Measurements from ENCODE around the gene HDAC10.
"Not testable (repeated sequence)": the region's sequence is repeated elsewhere in the genome, so short reads cannot be mapped to it uniquely, and the experiment has no call there.

Gene HDAC10

DNA sequence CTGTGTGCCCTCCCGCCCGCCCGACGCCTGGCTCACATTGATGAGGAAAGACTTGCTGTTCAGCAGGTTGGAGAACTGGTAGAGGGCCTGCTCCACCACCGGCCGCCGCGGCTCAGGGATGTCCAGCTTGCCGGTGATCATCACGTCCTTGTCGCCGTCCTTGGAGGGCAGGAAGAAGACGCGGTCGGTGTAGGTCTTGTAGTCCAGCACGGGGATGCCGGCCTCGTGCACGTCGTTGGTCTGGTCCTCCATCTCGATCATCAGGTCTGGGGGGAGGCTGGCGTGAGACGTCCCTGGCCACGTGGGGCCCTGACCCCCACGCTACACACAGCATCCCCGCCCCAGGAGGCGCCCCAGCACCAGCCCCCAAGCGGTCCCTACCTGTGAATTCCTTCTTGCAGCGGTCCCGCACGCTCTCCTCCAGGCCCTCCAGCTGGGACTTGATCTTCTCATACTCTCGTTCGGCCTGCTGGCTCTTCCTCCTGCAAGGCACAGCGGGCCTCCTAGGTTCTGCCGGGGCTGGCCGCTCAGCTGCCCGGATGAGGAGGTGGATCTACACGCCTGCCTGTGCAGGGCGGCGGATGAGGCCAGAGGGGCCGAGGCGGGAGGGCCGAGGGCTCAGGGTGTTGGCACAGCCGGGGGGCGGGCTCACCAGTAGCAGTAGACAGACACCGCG lies 29.8 kb upstream of the HDAC10 start:
- Histone ChIP-seq H3K27me3 (ENCODE audit: low read depth) (no peaks in the 10 kb centered on the region), H3K9me3 (no peaks in the 10 kb centered on the region), H3K36me3 (replicated peaks) (peaks cover 52% of the 10 kb centered on the region), H3K4me3 (no peak overlapping the region), H3K4me1 (no peaks in the 10 kb centered on the region)
- no peak for DNase-seq (ENCODE audit: low spot score in 2 of 2)
- in situ Hi-C loops (cut with MboI; ENCODE audit: low sequenced_read_pairs), result no loop called here

DNA sequence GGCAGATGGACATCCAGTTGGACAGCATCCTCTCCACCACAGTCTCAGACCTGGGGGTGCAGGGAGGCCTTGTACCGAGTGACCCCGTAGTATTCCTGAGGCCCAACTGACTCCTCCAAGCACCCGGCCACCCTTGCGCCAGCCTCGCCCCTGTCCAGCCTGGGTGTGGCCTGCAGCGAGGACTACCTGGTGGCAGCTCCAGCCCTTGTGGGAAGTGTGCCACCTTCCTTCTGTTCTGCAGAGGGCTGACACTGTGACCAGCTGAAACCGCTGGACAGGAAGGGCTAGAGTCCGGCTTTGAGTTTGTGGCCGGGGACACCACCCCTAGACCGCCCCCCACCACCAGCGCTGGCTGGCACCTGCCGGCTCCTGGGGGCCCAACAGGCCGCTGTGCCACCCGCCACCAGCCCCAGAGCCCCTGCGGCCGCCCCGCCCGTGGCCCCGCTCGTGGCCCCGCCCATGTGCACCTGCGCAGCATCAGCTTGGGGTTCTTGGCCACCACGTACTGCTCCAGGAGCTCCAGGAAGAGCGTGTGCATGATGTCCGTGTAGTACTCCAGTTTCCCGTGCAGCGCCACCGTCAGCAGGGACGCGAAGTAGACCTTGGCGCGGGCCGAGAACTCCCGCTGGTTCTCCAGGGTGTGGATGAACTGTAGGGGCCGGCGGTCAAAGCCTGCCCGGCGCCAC lies 29.1 kb upstream of the HDAC10 start:
- Histone ChIP-seq H3K9me3 (no peaks in the 10 kb centered on the region), H3K4me1 (no peaks in the 10 kb centered on the region), H3K4me3 (no peak overlapping the region), H3K27me3 (ENCODE audit: low read depth) (no peaks in the 10 kb centered on the region), H3K36me3 (replicated peaks) (peaks cover 59% of the 10 kb centered on the region)
- in situ Hi-C loops (cut with MboI; ENCODE audit: low sequenced_read_pairs), result no loop called here
- no peak for DNase-seq (ENCODE audit: low spot score in 2 of 2)

DNA sequence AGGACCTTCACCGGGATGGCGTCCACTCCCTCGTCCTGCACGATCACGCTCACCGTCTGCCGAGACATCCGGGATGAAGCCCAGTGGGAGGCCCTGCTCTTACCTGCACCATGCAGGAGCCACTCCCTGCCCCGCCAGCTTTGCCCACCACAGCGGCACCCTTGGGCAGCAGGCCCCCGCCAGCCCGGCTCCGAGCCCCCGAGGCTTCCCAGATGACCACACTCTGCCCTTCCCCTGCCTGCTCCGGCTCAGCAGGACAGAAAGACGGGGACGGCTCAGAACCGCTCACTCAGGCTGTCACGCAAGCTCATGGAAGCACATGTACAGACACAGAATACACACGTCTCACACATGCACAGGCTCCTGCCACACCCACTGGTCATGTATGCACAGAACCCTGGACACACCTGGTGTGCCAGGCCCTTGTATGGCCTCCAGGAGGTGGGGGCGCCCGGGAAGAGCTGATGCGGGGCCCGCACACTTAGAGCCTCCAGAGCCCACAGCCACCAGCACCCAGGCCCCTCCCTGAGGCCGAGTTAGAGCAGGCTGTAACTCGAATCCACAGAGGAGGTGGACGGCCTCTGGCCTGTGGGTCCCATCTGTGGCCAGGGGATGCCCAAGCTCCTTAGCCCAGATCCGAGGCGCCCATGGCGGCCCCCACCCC lies 28.0 kb upstream of the HDAC10 start:
- in situ Hi-C loops (cut with MboI; ENCODE audit: low sequenced_read_pairs), result loop anchor here (10.0 kb wide), 1 partner anchor 46 kb away; the partner anchor contains the start of gene DENND6B

DNA sequence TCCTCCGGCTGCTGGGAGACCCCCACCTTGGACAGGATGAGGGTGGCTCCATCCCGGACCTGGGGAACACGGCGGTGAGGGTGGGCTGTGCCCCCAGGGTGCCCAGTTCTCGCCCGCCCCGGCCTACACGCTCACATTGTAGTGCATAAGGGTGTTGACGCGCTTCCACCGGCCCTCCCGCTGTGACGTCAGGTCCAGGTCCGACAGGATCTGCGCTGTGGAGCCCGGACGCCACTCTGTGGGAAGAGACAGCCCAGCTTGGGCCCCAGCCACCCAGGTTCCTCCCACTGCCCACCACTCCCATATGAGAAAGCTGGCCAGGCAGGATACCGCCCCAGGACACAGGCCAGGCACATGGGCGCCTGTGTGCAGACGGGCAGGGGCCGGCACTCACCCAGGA lies 27.4 kb upstream of the HDAC10 start:
- in situ Hi-C loops (cut with MboI; ENCODE audit: low sequenced_read_pairs), result loop anchor here (10.0 kb wide), 1 partner anchor 46 kb away; the partner anchor contains the start of gene DENND6B
- no peaks in the 10 kb centered on the region for H3K27me3 ChIP-seq (ENCODE audit: low read depth)
- DNase-seq (ENCODE audit: low spot score in 2 of 2), result no peak
- peaks cover 63% of the 10 kb centered on the region for H3K36me3 ChIP-seq (replicated peaks)
- H3K4me1 ChIP-seq, result no peaks in the 10 kb centered on the region
- no peak overlapping the region for H3K4me3 ChIP-seq
- H3K9me3 ChIP-seq, result no peaks in the 10 kb centered on the region

More for the DNA sequence above, 28.0 kb upstream of the HDAC10 start:
- Histone ChIP-seq H3K4me1 (no peaks in the 10 kb centered on the region), H3K4me3 (no peak overlapping the region), H3K27me3 (ENCODE audit: low read depth) (no peaks in the 10 kb centered on the region), H3K36me3 (replicated peaks) (peaks cover 63% of the 10 kb centered on the region), H3K9me3 (no peaks in the 10 kb centered on the region)
- no peak for DNase-seq (ENCODE audit: low spot score in 2 of 2)

DNA sequence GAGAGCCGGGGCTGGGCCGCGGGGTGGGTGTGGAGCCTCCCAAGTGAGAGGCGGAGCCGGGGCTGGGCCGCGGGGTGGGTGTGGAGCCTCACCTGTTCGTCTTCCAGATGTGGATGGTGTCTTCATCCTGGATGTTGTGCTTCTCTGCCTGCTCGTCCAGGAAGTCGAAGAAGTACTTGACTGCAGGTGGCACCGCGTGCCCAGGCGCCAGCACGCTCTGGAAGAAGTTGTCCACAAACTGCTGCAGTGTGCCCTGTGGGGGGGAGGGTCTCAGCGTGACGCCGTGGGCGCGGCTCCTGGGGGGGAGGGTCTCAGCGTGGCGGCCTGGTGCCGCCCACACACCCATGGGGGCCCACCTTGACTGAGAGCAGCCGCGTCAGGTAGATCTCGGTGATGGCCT lies 26.7 kb upstream of the HDAC10 start:
- H3K9me3 ChIP-seq, result no peaks in the 10 kb centered on the region
- in situ Hi-C loops (cut with MboI; ENCODE audit: low sequenced_read_pairs), result loop anchor here (10.0 kb wide), 1 partner anchor 47 kb away; the partner anchor contains the start of gene DENND6B
- no peaks in the 10 kb centered on the region for H3K4me1 ChIP-seq
- no peak for DNase-seq (ENCODE audit: low spot score in 2 of 2)
- H3K4me3 ChIP-seq, result no peak overlapping the region
- H3K36me3 ChIP-seq (replicated peaks), result peaks cover 59% of the 10 kb centered on the region
- H3K27me3 ChIP-seq (ENCODE audit: low read depth), result no peaks in the 10 kb centered on the region

DNA sequence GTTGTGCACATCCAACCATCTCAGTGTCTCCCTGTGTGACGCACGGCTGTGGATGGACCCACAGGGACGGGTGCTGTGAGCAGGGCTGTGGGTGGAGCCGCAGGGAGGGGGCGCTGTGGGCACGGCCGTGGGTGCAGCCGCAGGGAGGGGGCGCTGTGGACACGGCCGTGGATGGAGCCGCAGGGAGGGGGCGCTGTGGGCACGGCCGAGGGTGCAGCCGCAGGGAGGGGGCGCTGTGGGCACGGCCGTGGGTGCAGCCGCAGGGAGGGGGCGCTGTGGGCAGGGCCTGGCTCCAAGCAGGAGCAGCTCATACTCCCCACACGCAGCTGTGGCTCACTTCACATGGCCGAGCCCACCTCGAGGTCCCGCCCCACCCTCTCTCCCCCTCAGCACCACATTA lies 25.1 kb upstream of the HDAC10 start:
- Histone ChIP-seq H3K27me3 (ENCODE audit: low read depth) (no peaks in the 10 kb centered on the region), H3K9me3 (no peaks in the 10 kb centered on the region), H3K4me3 (no peak overlapping the region), H3K36me3 (replicated peaks) (peaks cover 48% of the 10 kb centered on the region), H3K4me1 (peaks cover 4% of the 10 kb centered on the region)
- in situ Hi-C loops (cut with MboI; ENCODE audit: low sequenced_read_pairs), result loop anchor here (10.0 kb wide), 1 partner anchor 49 kb away; the partner anchor contains the start of gene DENND6B
- peak in 1 of 2 experiments; percentile 50 for DNase-seq (ENCODE audit: low spot score in 2 of 2)

DNA sequence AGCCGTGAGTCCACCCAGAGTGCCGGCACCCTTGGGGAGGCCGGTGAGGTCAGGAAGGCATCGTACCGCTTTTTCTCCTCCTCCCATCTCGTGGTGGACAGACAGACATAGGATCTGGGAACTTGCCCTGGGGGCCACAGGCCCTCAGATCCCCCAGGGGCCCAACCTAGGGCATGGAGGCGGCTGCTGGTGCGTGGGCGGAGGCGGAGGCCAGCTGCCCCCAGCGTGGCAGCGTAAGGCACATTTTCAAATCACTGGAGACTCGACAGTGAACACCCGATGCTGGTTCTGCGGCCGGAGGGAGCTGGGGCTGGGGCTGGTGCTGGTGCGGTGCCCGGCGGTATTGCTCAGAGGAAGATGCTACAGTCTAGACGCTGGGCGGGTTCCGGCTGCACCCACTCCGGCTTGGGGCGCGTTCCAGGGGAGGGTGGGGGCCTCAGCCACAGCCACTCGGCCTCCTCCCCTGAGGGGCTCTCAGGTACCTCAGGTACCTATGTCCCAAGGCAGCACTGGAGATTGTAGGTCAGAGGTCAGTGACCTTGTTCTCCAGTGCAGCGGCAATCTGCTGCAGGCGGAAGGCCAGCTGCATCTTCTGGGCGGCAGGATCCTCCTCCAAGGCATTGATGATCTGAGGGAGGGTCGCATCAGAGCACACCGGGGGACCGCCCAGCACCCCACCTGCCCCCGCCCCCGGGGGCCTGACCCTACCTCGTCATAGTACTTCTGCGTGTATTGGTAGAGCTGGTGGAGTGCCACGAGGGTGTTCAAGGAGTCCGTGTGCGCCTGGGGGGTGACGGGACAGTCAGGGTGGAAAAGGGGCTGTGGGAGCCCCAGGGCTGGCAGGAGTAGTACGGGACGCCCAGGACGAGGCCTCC lies 24.4 kb upstream of the HDAC10 start:
- Histone ChIP-seq H3K4me1 (peaks cover 10% of the 10 kb centered on the region), H3K36me3 (replicated peaks) (peaks cover 44% of the 10 kb centered on the region), H3K9me3 (no peaks in the 10 kb centered on the region), H3K27me3 (ENCODE audit: low read depth) (no peaks in the 10 kb centered on the region), H3K4me3 (no peak overlapping the region)
- in situ Hi-C loops (cut with MboI; ENCODE audit: low sequenced_read_pairs), result loop anchor here (10.0 kb wide), 1 partner anchor 49 kb away; the partner anchor contains the start of gene DENND6B
- DNase-seq (ENCODE audit: low spot score in 2 of 2), result no peak

DNA sequence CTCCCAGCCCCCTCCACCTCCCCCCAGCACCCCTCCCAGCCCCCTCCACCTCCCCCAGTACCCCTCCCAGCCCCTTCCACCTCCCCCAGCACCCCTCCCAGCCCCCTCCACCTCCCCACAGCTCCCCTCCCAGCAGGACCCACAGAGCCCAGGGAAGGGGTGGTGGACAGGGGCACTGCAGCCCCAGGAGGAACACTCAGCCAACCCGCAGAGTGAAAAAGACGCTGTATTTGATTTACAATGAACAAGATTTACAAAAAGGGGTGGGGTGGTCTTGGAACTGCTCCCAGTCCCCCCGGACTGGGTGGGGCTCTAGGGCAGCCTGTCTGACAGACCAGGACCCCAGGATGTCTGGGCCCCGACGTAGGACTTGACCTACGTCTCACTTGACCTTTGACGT lies 23.7 kb upstream of the HDAC10 start:
- no peaks in the 10 kb centered on the region for H3K9me3 ChIP-seq
- in situ Hi-C loops (cut with MboI; ENCODE audit: low sequenced_read_pairs), result loop anchor here (10.0 kb wide), 1 partner anchor 50 kb away; the partner anchor contains the start of gene DENND6B
- no peak overlapping the region for H3K4me3 ChIP-seq
- H3K4me1 ChIP-seq, result peaks cover 10% of the 10 kb centered on the region
- no peak for DNase-seq (ENCODE audit: low spot score in 2 of 2)
- H3K36me3 ChIP-seq (replicated peaks), result peaks cover 41% of the 10 kb centered on the region
- no peaks in the 10 kb centered on the region for H3K27me3 ChIP-seq (ENCODE audit: low read depth)

DNA sequence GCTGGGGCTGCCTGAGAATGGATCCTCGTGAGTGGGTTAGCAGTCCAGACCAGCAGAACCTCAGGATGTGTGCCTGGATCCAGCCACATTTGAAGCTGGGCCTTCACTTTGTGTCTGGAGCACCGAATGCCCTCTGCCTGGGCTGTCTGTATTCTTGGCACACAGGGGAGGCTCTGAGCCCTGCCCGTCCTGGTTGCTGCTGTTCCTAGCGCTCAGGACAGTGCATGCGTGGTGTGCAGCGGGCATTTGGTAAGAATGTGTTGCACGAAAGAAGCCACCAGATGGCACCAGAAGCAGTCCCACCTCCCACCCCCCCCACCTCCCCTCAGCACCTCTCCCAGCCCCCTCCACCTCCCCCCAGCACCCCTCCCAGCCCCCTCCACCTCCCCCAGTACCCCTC lies 23.2 kb upstream of the HDAC10 start:
- Histone ChIP-seq H3K9me3 (no peaks in the 10 kb centered on the region), H3K36me3 (replicated peaks) (peaks cover 37% of the 10 kb centered on the region), H3K4me3 (no peak overlapping the region), H3K27me3 (ENCODE audit: low read depth) (no peaks in the 10 kb centered on the region), H3K4me1 (peaks cover 10% of the 10 kb centered on the region)
- DNase-seq (ENCODE audit: low spot score in 2 of 2), result peak; percentile 27 to 64
- in situ Hi-C loops (cut with MboI; ENCODE audit: low sequenced_read_pairs), result loop anchor here (10.0 kb wide), 1 partner anchor 50 kb away; the partner anchor contains the start of gene DENND6B

DNA sequence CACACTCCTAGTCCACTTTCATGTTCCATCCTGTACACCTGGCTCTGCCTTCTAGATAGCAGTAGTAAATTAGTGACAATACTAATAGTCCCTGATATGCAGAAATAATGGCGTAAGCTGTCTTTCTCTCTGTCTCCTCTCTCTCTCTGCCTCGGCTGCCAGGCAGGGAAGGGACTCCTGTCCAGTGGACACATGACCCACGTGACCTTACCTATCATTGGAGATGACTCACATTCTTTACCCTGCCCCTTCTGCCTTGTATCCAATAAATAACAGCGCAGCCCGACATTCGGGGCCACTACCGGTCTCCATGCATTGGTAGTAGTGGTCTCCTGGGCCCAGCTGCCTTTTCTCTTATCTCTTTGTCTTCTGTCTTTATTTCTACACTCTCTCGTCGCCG lies 22.7 kb upstream of the HDAC10 start:
- not testable (repeated sequence) for H3K27me3 ChIP-seq (ENCODE audit: low read depth); H3K9me3 ChIP-seq; H3K4me1 ChIP-seq; DNase-seq (ENCODE audit: low spot score in 2 of 2); H3K4me3 ChIP-seq
- in situ Hi-C loops (cut with MboI; ENCODE audit: low sequenced_read_pairs), result loop anchor here (10.0 kb wide), 1 partner anchor 51 kb away; the partner anchor contains the start of gene DENND6B
- peaks cover 32% of the 10 kb centered on the region for H3K36me3 ChIP-seq (replicated peaks)

DNA sequence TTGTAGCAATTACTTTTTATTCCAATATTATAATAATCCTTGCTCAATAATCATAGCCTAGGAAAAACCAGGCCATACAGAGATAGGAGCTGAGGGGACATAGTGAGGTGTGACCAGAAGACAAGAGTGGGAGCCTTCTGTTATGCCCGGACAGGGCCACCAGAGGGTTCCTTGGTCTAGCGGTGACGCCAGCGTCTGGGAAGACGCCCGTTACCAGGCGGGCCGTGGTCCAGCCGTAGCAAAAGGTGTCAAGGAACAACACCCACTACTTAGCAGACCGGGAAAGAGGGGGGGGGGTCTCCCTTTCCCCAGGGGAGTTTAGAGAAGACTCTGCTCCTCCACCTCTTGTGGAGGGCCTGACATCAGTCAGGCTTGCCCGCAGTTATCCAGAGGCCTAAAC lies 22.3 kb upstream of the HDAC10 start:
- not testable (repeated sequence) for H3K9me3 ChIP-seq; H3K27me3 ChIP-seq (ENCODE audit: low read depth); DNase-seq (ENCODE audit: low spot score in 2 of 2); H3K4me3 ChIP-seq; H3K4me1 ChIP-seq
- peaks cover 30% of the 10 kb centered on the region for H3K36me3 ChIP-seq (replicated peaks)
- in situ Hi-C loops (cut with MboI; ENCODE audit: low sequenced_read_pairs), result loop anchor here (10.0 kb wide), 1 partner anchor 51 kb away; the partner anchor contains the start of gene DENND6B

DNA sequence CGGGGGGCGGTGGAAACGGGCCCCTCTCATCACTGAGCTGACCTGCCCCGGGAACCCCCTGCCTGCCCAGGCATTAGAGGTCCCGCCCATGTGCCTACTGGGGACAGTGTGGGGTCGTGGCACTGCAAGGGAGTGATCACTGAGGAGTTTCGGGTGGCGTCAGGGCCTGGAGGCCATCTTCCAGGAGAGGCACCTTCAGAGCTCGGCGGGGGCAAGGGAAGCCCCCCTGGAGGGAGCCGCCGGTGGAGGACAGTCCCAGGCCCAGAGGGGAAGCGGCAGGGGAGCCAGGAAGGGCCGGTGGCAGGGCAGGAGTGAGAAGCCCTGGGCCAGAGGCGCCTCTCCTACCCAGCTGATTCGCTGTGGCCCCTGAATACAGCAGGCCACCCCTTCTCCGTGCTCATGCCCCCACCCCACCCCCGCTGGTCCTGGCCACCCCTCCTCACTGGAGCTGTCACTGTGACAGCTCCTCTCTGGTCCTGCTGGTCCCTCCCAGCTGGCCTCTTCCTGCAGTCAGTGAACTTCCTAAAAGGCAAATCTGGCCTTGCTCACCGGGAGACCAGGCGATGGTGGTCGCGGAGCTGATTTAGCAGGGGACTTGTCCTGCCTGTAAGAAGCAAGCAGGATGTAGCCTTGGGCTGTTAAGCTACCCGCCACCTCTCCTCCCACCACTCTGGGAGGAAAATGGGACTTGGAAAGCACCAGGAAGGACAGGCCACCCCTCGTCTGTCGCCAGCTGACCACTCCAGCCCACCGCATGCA lies 21.2 kb upstream of the HDAC10 start:
- Histone ChIP-seq H3K4me3 (no peak overlapping the region), H3K9me3 (no peaks in the 10 kb centered on the region), H3K36me3 (replicated peaks) (peaks cover 19% of the 10 kb centered on the region), H3K27me3 (ENCODE audit: low read depth) (no peaks in the 10 kb centered on the region), H3K4me1 (peaks cover 10% of the 10 kb centered on the region)
- DNase-seq (ENCODE audit: low spot score in 2 of 2), result peak in 1 of 2 experiments; percentile 52
- in situ Hi-C loops (cut with MboI; ENCODE audit: low sequenced_read_pairs), result loop anchor here (10.0 kb wide), 1 partner anchor 53 kb away; the partner anchor contains the start of gene DENND6B

Data from HAP-1 (cell line).